ENCODE data around the gene GALNT3. TPM values are rescaled to one million over a fixed set of nuclear protein-coding genes. Genes with fewer than 3 reads are reported as not detected.

The GALNT3 gene
- total RNA-seq = 28.7 and 48.7 TPM in 2 replicates

- TF ChIP-seq CTCF (conservative IDR thresholded peaks at IDR 0.05; ENCODE audit: low read depth, low read length) = no peak
- DNase-seq (ENCODE audit: low read depth) = no peak
- H3K4me3 ChIP-seq (ENCODE audit: low read depth, low read length) = peak within 1 kb of the TSS; percentile 67
Observed at GRCh38 chr2:165793779-165794535, at the start of gene GALNT3. Gene GALNT3, minus strand, starts transcription at chr2:165794247. Its CDS starts 23,547 bp downstream, at chr2:165770700.

- DNase-seq (ENCODE audit: low read depth) = no peak
- no peak for TF ChIP-seq CTCF (conservative IDR thresholded peaks at IDR 0.05; ENCODE audit: low read depth, low read length)
- no peak overlapping the region for H3K4me3 ChIP-seq (ENCODE audit: low read depth, low read length)
Observed at GRCh38 chr2:165843351-165843750, 49.3 kb upstream of the GALNT3 start.

GRCh38 chr2:165840333-165840958, 46.4 kb upstream of the GALNT3 start:
- no peak for TF ChIP-seq CTCF (conservative IDR thresholded peaks at IDR 0.05; ENCODE audit: low read depth, low read length)
- no peak overlapping the region for H3K4me3 ChIP-seq (ENCODE audit: low read depth, low read length)
- no peak for DNase-seq (ENCODE audit: low read depth)

GRCh38 chr2:165839610-165840009, 45.6 kb upstream of the GALNT3 start:
- no peak overlapping the region for H3K4me3 ChIP-seq (ENCODE audit: low read depth, low read length)
- DNase-seq (ENCODE audit: low read depth) = no peak
- peak; percentile 9 for TF ChIP-seq CTCF (conservative IDR thresholded peaks at IDR 0.05; ENCODE audit: low read depth, low read length)

GRCh38 chr2:165837122-165837521, 43.1 kb upstream of the GALNT3 start:
- TF ChIP-seq CTCF (conservative IDR thresholded peaks at IDR 0.05; ENCODE audit: low read depth, low read length) = no peak
- no peak overlapping the region for H3K4me3 ChIP-seq (ENCODE audit: low read depth, low read length)
- DNase-seq (ENCODE audit: low read depth) = no peak

- TF ChIP-seq CTCF (conservative IDR thresholded peaks at IDR 0.05; ENCODE audit: low read depth, low read length) = no peak
- no peak for DNase-seq (ENCODE audit: low read depth)
- no peak overlapping the region for H3K4me3 ChIP-seq (ENCODE audit: low read depth, low read length)
Observed at GRCh38 chr2:165835363-165835762, 41.3 kb upstream of the GALNT3 start.

Data from epithelial cell of proximal tubule (primary cell).